KMS-11 (cell line): ENCODE measurements around the gene SELENOF.

Experiments
- H2AFZ ChIP-seq: fragments of 200-600 bp; sonication (generic); 2 replicates; pipeline ENCODE4 v1.6.1; 2016; ENCODE audit warnings: antibody characterized with exemption, mixed run types, low read depth
- H3K27ac ChIP-seq: fragments of 200-600 bp; sonication (generic); 2 replicates; pipeline ENCODE4 v1.6.1; 2016; ENCODE audit warnings: mild to moderate bottlenecking, mixed run types
- H3K27me3 ChIP-seq: fragments of 200-600 bp; sonication (generic); 2 replicates; pipeline ENCODE4 v1.6.1; 2017; ENCODE audit warnings: mild to moderate bottlenecking, low read depth, mixed run types, moderate library complexity; ENCODE audit not compliant: insufficient read depth
- H3K36me3 ChIP-seq: fragments of 200-600 bp; sonication (generic); 2 replicates; pipeline ENCODE4 v1.6.1; 2017; ENCODE audit warnings: mild to moderate bottlenecking, mixed run types; ENCODE audit not compliant: insufficient read depth
- H3K4me1 ChIP-seq: fragments of 200-600 bp; sonication (generic); 2 replicates; pipeline ENCODE4 v1.6.1; 2016; ENCODE audit warnings: mild to moderate bottlenecking, low read depth, mixed run types; ENCODE audit not compliant: poor library complexity, severe bottlenecking
- H3K4me2 ChIP-seq: fragments of 200-600 bp; sonication (generic); 2 replicates; pipeline ENCODE4 v1.7.0; 2016; ENCODE audit warnings: mild to moderate bottlenecking, mixed run types
- H3K4me3 ChIP-seq: fragments of 200-600 bp; sonication (generic); IDR thresholded peaks from 2 replicates; pipeline ENCODE4 v1.6.1; 2017; ENCODE audit warnings: low read depth, low read length, mixed read lengths; ENCODE audit not compliant: insufficient read depth
- H3K79me2 ChIP-seq: fragments of 200-600 bp; sonication (generic); 2 replicates; pipeline ENCODE4 v1.6.1; 2016; ENCODE audit warnings: low read depth, mixed run types; ENCODE audit not compliant: insufficient read depth
- H3K9ac ChIP-seq: fragments of 200-600 bp; sonication (generic); 2 replicates; pipeline ENCODE4 v1.6.1; 2016; ENCODE audit warnings: mild to moderate bottlenecking, mixed run types
- H4K20me1 ChIP-seq: fragments of 200-600 bp; sonication (generic); 2 replicates; pipeline ENCODE4 v1.6.1; 2016; ENCODE audit warnings: mild to moderate bottlenecking, mixed run types; ENCODE audit not compliant: insufficient read depth
- CTCF ChIP-seq: fragments of 200-600 bp; sonication (generic); conservative IDR thresholded peaks from 2 replicates; pipeline ENCODE4 v1.6.1; 2017; ENCODE audit warnings: low read depth, mild to moderate bottlenecking, antibody characterized with exemption, low read length, moderate library complexity, mixed read lengths

Gene SELENOF

GRCh38 chr1:86948212-86948611 lies 34.3 kb upstream of the SELENOF start:
- Histone ChIP-seq H3K79me2 (no peaks in the 10 kb centered on the region), H3K27me3 (no peaks in the 10 kb centered on the region), H3K4me3 (no peak overlapping the region), H3K4me1 (no peaks in the 10 kb centered on the region), H3K4me2 (no peak overlapping the region), H3K27ac (no peak overlapping the region), H3K9ac (no peak overlapping the region), H3K36me3 (no peaks in the 10 kb centered on the region), H2AFZ (no peak overlapping the region), H4K20me1 (no peaks in the 10 kb centered on the region)
- no peak for TF ChIP-seq CTCF

- Histone ChIP-seq H3K4me2 (no peak overlapping the region), H3K4me1 (peaks cover 9% of the 10 kb centered on the region), H4K20me1 (no peaks in the 10 kb centered on the region), H3K36me3 (no peaks in the 10 kb centered on the region), H3K4me3 (no peak overlapping the region), H3K27me3 (no peaks in the 10 kb centered on the region), H3K79me2 (no peaks in the 10 kb centered on the region), H3K9ac (no peak overlapping the region), H3K27ac (no peak overlapping the region), H2AFZ (no peak overlapping the region)
- no peak for TF ChIP-seq CTCF
Observed at GRCh38 chr1:86942743-86943142, 28.8 kb upstream of the SELENOF start.

GRCh38 chr1:86942042-86942441 lies 28.1 kb upstream of the SELENOF start:
- H3K4me2 ChIP-seq, result no peak overlapping the region
- H3K27ac ChIP-seq, result no peak overlapping the region
- no peaks in the 10 kb centered on the region for H3K79me2 ChIP-seq

GRCh38 chr1:86940599-86940998 lies 26.7 kb upstream of the SELENOF start:
- Histone ChIP-seq H3K27ac (no peak overlapping the region), H4K20me1 (no peaks in the 10 kb centered on the region), H3K9ac (no peak overlapping the region), H3K4me1 (peaks cover 9% of the 10 kb centered on the region), H3K4me3 (no peak overlapping the region), H3K36me3 (no peaks in the 10 kb centered on the region), H3K79me2 (no peaks in the 10 kb centered on the region), H3K27me3 (no peaks in the 10 kb centered on the region), H2AFZ (no peak overlapping the region), H3K4me2 (no peak overlapping the region)
- no peak for TF ChIP-seq CTCF

More at GRCh38 chr1:86942042-86942441, 28.1 kb upstream of the SELENOF start:
- Histone ChIP-seq H3K4me1 (peaks cover 9% of the 10 kb centered on the region), H2AFZ (no peak overlapping the region), H3K36me3 (no peaks in the 10 kb centered on the region), H3K9ac (no peak overlapping the region), H3K27me3 (no peaks in the 10 kb centered on the region), H4K20me1 (no peaks in the 10 kb centered on the region), H3K4me3 (no peak overlapping the region)
- no peak for TF ChIP-seq CTCF
